Esophagus muscularis mucosa (tissue), 4 donors: ENCODE results near the gene STYX. TPM values are rescaled to one million over a fixed set of nuclear protein-coding genes. Genes with fewer than 3 reads are reported as not detected.
A peak's percentile ranks its signal among the peaks of the same experiment; 100 is the strongest.

Experiments used
- DNase-seq: peaks from one replicate; pipeline ENCODE4 v3.0.0-alpha.2; 2017; ENCODE audit errors: extremely low spot score
- H3K27ac ChIP-seq, 4 donors: fragments of 200-600 bp; sonication (generic); replicated peaks in 1 of 4; 1 replicate in 3 of 4; 2 replicates in 1 of 4; pipeline ENCODE4 v1.5.1; 2016 to 2019; ENCODE audit warnings: mild to moderate bottlenecking in 1 of 4
- H3K27me3 ChIP-seq, 4 donors: fragments of 200-600 bp; sonication (generic); one replicate each; pipeline versions ENCODE4 v1.5.1 to v1.6.0; 2016 to 2019
- H3K36me3 ChIP-seq, 4 donors: fragments of 200-600 bp; sonication (generic); one replicate each; pipeline ENCODE4 v1.5.1; 2016 to 2019
- H3K4me1 ChIP-seq, 4 donors: fragments of 200-600 bp; sonication (generic); one replicate each; pipeline ENCODE4 v1.5.1; 2016 to 2019
- H3K4me3 ChIP-seq, 4 donors: fragments of 200-600 bp; sonication (generic); 1 replicate in 2 of 4; 2 replicates in 2 of 4; pipeline ENCODE4 v1.5.1; 2016 to 2019; ENCODE audit warnings: mild to moderate bottlenecking in 4 of 4, moderate library complexity in 1 of 4
- H3K9me3 ChIP-seq, 4 donors: fragments of 200-600 bp; sonication (generic); 1 replicate in 3 of 4; 2 replicates in 1 of 4; pipeline ENCODE4 v1.5.1; 2016 to 2019
- EP300 ChIP-seq: sonication (generic); formaldehyde crosslinking; IDR thresholded peaks from one replicate; pipeline ENCODE4 v1.6.1; 2017; ENCODE audit warnings: antibody characterized with exemption
- POLR2A ChIP-seq: fragments of 450-650 bp; IDR thresholded peaks from one replicate; pipeline ENCODE4 v1.6.1; 2017; ENCODE audit warnings: antibody characterized with exemption, moderate library complexity, mild to moderate bottlenecking, low read depth
- POLR2AphosphoS5 ChIP-seq, 2 donors: sonication (generic); formaldehyde crosslinking; IDR thresholded peaks; one replicate each; pipeline ENCODE4 v1.6.1; 2017; ENCODE audit warnings: antibody characterized with exemption in 2 of 2
- WGBS: methylation state at CpG from one replicate; pipeline ENCODE4 v1.1.5; 2018; 5-methylcytosine and 5-hydroxymethylcytosine counted together
- intact Hi-C: fragments of 100-400 bp; cut with DNase I; formaldehyde crosslinking; loops from one replicate; pipeline ENCODE4 v1.15.1; 2023
- total RNA-seq, 4 donors: library from RNA; depleted of rRNA; stranded (reverse); fragments of >200 nt; gene quantifications; one replicate each; pipeline versions ENCODE4 v1.1.0 to v1.2.1, GENCODE V29; 2016
- TF ChIP-seq, protein P1 (sequence below), 3 experiments: fragments of 200-600 bp in 2 of 3; fragments of 450-650 bp in 1 of 3; sonication (generic) in 2 of 3; IDR thresholded peaks; one replicate each; pipeline ENCODE4 v1.5.1; 2017 to 2019; ENCODE audit warnings: antibody characterized with exemption in 3 of 3, mild to moderate bottlenecking in 2 of 3, moderate library complexity in 1 of 3

The STYX gene
- total RNA-seq, 4 donors from 2014 or later, result 16.6 to 25.2 (median 20.7) TPM

DNA sequence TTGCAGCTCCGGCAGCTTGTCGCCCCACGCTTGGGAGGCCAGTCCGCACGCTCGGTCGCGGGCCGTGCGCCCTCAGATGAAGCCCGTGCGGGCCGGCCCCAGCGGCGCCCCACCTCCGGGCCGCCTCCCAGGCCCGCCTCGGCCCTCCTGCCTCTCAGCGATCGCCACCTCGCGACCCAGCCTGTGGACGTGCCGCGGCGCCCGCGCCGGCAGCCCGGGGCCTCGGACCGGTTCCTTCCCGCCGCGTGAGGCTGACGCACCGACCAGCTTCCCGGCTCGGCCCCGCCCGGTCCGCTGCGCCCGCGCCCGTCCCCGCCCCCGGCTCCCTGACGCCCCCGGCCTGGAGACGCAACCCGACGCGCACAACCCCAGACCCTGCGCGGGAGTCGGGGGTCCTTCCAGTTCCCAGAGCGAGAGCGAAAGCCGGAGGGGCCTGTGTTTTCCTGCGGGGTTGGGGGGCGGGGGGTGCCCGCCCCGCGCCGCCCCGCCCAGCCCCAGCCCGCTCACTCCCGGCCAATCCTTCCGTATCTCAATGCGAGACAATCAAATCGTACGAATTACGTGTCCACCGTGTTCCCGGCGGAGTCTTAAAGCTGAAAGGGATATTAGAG lies 34.4 kb upstream of the STYX start, which contains the start of gene ERO1A:
TSS of gene ERO1A (minus strand) at position 78 of the 611 bp plus-strand sequence. CDS start at position 1, 77 bp downstream.
- no peak for TF ChIP-seq EP300
- peak; percentile 58 for TF ChIP-seq POLR2A
- TF ChIP-seq POLR2AphosphoS5 (IDR thresholded peaks at IDR 0.05), result peak; percentile 35 to 72
- TF ChIP-seq, protein P1, sequence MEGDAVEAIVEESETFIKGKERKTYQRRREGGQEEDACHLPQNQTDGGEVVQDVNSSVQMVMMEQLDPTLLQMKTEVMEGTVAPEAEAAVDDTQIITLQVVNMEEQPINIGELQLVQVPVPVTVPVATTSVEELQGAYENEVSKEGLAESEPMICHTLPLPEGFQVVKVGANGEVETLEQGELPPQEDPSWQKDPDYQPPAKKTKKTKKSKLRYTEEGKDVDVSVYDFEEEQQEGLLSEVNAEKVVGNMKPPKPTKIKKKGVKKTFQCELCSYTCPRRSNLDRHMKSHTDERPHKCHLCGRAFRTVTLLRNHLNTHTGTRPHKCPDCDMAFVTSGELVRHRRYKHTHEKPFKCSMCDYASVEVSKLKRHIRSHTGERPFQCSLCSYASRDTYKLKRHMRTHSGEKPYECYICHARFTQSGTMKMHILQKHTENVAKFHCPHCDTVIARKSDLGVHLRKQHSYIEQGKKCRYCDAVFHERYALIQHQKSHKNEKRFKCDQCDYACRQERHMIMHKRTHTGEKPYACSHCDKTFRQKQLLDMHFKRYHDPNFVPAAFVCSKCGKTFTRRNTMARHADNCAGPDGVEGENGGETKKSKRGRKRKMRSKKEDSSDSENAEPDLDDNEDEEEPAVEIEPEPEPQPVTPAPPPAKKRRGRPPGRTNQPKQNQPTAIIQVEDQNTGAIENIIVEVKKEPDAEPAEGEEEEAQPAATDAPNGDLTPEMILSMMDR (IDR thresholded peaks at IDR 0.05), result no peak
- DNase-seq, result peak; percentile 94
- peak within 1 kb of the TSS; percentile 76 to 94 (median 88) for H3K4me3 ChIP-seq
- H3K4me1 ChIP-seq, result peaks cover 11 to 46% (median 41%) of the 10 kb centered on the region in 4 donors
- under 1% methylated on average over 20 of the region's 78 CpGs for WGBS
- H3K27me3 ChIP-seq, result no peaks in the 10 kb centered on the region
- H3K36me3 ChIP-seq, result no peaks in the 10 kb centered on the region
- H3K9me3 ChIP-seq, result no peaks in the 10 kb centered on the region
- intact Hi-C loops, result no loop called here
- H3K27ac ChIP-seq, result peak within 1 kb of the TSS; percentile 96 to 99 (median 98)

DNA sequence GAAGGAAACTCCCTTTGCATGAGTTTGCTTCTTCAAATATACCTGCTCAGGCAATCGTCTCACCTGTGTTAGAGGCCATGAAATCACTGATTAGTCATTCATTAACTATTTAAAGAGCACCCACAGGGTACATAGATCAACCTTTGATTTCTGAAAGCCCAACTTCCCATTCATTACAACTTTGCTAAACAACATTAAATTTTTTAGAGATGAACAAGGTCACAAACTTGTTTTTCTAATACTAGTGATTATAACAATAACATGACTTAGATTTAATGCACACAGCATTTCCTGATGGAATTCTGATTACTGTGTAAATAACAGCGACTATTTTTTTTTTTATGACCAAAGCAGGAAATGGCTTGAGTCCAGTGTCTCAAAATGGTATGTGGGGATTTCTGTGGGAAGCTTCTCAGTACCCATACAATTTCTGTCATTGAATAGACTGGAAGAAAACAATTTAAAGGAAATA lies 29.2 kb upstream of the STYX start:
- H3K27me3 ChIP-seq, result peaks cover 0 to 3% (median 0%) of the 10 kb centered on the region in 4 donors
- intact Hi-C loops, result no loop called here
- H3K36me3 ChIP-seq, result no peaks in the 10 kb centered on the region
- no peaks in the 10 kb centered on the region for H3K9me3 ChIP-seq
- 67% methylated on average over 2 of the region's 2 CpGs for WGBS
- H3K4me3 ChIP-seq, result no peak overlapping the region
- TF ChIP-seq POLR2AphosphoS5 (IDR thresholded peaks at IDR 0.05) (no peak), POLR2A (no peak), EP300 (no peak)
- TF ChIP-seq, protein P1 (IDR thresholded peaks at IDR 0.05), result no peak
- no peak overlapping the region for H3K27ac ChIP-seq
- no peak for DNase-seq
- H3K4me1 ChIP-seq, result peaks cover 0 to 7% (median 5%) of the 10 kb centered on the region in 4 donors

DNA sequence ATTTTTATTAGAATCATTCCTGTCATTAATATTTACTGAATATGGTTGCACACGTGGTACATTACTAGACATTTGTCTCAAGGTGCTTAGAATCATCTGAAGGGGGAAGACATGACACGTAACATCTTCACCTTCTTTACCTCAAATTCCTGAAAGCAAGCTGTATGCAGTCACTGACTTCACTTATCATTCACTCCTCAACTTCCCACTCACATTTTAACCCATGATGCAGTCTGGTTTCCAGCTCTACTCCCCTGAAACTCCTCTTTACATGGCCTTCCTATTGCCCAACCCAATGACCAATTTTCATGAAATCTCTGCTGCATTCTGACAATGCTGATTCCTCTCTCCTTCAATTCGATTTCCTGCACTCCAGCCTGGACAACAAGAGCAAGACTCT lies 28.7 kb upstream of the STYX start:
- intact Hi-C loops, result no loop called here
- H3K9me3 ChIP-seq, result no peaks in the 10 kb centered on the region
- peaks cover 0 to 3% (median 0%) of the 10 kb centered on the region in 4 donors for H3K27me3 ChIP-seq
- H3K4me3 ChIP-seq, result no peak overlapping the region
- DNase-seq, result no peak
- H3K36me3 ChIP-seq, result no peaks in the 10 kb centered on the region
- H3K27ac ChIP-seq, result no peak overlapping the region
- 67% methylated on average over 3 of the region's 3 CpGs for WGBS
- H3K4me1 ChIP-seq, result peaks cover 2 to 5% (median 4%) of the 10 kb centered on the region in 4 donors
- TF ChIP-seq POLR2A (no peak), EP300 (no peak), POLR2AphosphoS5 (IDR thresholded peaks at IDR 0.05) (no peak)
- TF ChIP-seq, protein P1 (IDR thresholded peaks at IDR 0.05), result no peak

DNA sequence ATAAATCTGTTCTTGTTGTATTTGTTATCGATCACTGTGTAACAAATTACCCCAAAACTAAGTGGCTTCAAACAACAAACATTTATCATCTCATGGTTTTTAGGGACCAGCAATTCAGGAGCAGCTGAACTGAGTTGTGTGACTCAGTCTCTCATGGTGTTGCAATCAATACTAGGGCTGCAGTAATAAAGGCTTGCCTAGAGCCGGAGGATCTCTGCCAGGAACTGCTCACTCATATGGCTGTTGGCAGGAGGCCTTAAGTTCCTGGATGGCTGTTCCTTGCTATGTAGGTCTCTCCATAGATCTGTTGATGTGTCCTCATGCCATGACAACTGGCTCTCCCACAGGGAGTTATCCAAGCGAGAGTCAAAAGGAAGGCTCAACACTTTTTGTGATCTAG lies 26.7 kb upstream of the STYX start:
- Histone ChIP-seq H3K27ac (no peak overlapping the region), H3K9me3 (no peaks in the 10 kb centered on the region), H3K27me3 (peaks cover 0 to 3% (median 0%) of the 10 kb centered on the region in 4 donors), H3K4me1 (peaks cover 9 to 14% (median 12%) of the 10 kb centered on the region in 4 donors), H3K4me3 (no peak overlapping the region), H3K36me3 (no peaks in the 10 kb centered on the region)
- WGBS, result 74% methylated on average over 3 of the region's 3 CpGs
- TF ChIP-seq, protein P1 (IDR thresholded peaks at IDR 0.05), result no peak
- TF ChIP-seq POLR2A, result no peak
- no peak for TF ChIP-seq EP300
- no peak for TF ChIP-seq POLR2AphosphoS5 (IDR thresholded peaks at IDR 0.05)
- no peak for DNase-seq
- intact Hi-C loops, result no loop called here
